Upper lobe of left lung (tissue), 6 donors: ENCODE measurements around the gene CAMP. TPM values are rescaled to one million over a fixed set of nuclear protein-coding genes. Genes with fewer than 3 reads are reported as not detected.

Experiments
- ATAC-seq, 2 donors: fragments of 200-7000 bp; cut with Tn5 transposase; one replicate each; pipeline ENCODE4 v1.9.1; 2022; ENCODE audit warnings: mild to moderate bottlenecking in 2 of 2, moderate library complexity in 2 of 2; ENCODE audit not compliant: low FRiP score in 2 of 2
- DNase-seq, 2 donors: peaks; one replicate each; pipeline ENCODE4 v3.0.0-alpha.2; 2019 to 2020
- H3K27ac ChIP-seq, 4 donors: fragments of 200-600 bp; sonication (generic); one replicate each; pipeline ENCODE4 v1.5.1; 2016 to 2019
- H3K27me3 ChIP-seq, 4 donors: fragments of 200-600 bp; sonication (generic); one replicate each; pipeline ENCODE4 v1.5.1; 2017 to 2019
- H3K36me3 ChIP-seq, 4 donors: fragments of 200-600 bp; sonication (generic); one replicate each; pipeline ENCODE4 v1.5.1; 2016 to 2019
- H3K4me1 ChIP-seq, 4 donors: fragments of 200-600 bp; sonication (generic); one replicate each; pipeline ENCODE4 v1.5.1; 2018 to 2019
- H3K4me3 ChIP-seq, 4 donors: fragments of 200-600 bp; sonication (generic); one replicate each; pipeline ENCODE4 v1.5.1; 2017 to 2019; ENCODE audit warnings: mild to moderate bottlenecking in 2 of 4, moderate library complexity in 1 of 4
- H3K9me3 ChIP-seq, 4 donors: fragments of 200-600 bp; sonication (generic); one replicate each; pipeline ENCODE4 v1.5.1; 2018 to 2019
- CTCF ChIP-seq, 6 experiments: fragments of 450-650 bp in 4 of 6; fragments of 200-600 bp in 2 of 6; sonication (generic) in 2 of 6; IDR thresholded peaks; one replicate each; pipeline ENCODE4 v1.5.1; 2016 to 2019; ENCODE audit warnings: antibody characterized with exemption in 6 of 6
- EP300 ChIP-seq, 4 donors: sonication (generic); formaldehyde crosslinking; IDR thresholded peaks; one replicate each; pipeline ENCODE4 v1.5.1; 2017; ENCODE audit warnings: antibody characterized with exemption in 4 of 4, control low read depth in 2 of 4
- POLR2A ChIP-seq, 4 donors: fragments of 450-650 bp; IDR thresholded peaks; one replicate each; pipeline ENCODE4 v1.5.1; 2016 to 2017; ENCODE audit warnings: antibody characterized with exemption in 4 of 4, mild to moderate bottlenecking in 2 of 4
- POLR2AphosphoS5 ChIP-seq, 2 donors: sonication (generic); formaldehyde crosslinking; IDR thresholded peaks; one replicate each; pipeline ENCODE4 v1.5.1; 2017; ENCODE audit warnings: antibody characterized with exemption in 2 of 2
- WGBS, 2 donors: methylation state at CpG; one replicate each; pipeline ENCODE4 v1.1.5; 2017 to 2018; 5-methylcytosine and 5-hydroxymethylcytosine counted together
- total RNA-seq, 6 donors: library from RNA; depleted of rRNA in 4 of 6; stranded (reverse); fragments of >200 nt in 4 of 6; gene quantifications; one replicate each; pipeline versions ENCODE4 v1.1.0 to v1.2.1, GENCODE V29; 2016 to 2021
- donor health status: DM: no; HTN: no; CAD: no; lungs with moderate emphysema.
- donor health status: DM: no; HTN: yes; CAD: no; lungs with severe emphysema.

CAMP gene
- total RNA-seq, 6 donors from 2014 or later: 1.6 to 15.4 (median 2.7) TPM; not detected in 2

GRCh38 chr3:48225587-48225986, 2.3 kb downstream of the CAMP start:
- Histone ChIP-seq H3K36me3 (no peaks in the 10 kb centered on the region), H3K27ac (no peak overlapping the region), H3K4me1 (peaks cover 0 to 11% (median 7%) of the 10 kb centered on the region in 4 donors), H3K27me3 (no peaks in the 10 kb centered on the region), H3K9me3 (no peaks in the 10 kb centered on the region), H3K4me3 (no peak overlapping the region)
- ATAC-seq (no peak), DNase-seq (no peak)
- WGBS, 2 donors: 90 to 93% methylated on average over 3 of the region's 3 CpGs
- TF ChIP-seq POLR2A (IDR thresholded peaks at IDR 0.05) (no peak), EP300 (IDR thresholded peaks at IDR 0.05) (no peak), POLR2AphosphoS5 (IDR thresholded peaks at IDR 0.05) (no peak), CTCF (IDR thresholded peaks at IDR 0.05) (no peak)

GRCh38 chr3:48226939-48227338, 3.6 kb downstream of the CAMP start:
- no peak for ATAC-seq
- no peak for DNase-seq
- no peaks in the 10 kb centered on the region for H3K36me3 ChIP-seq
- H3K9me3 ChIP-seq: no peaks in the 10 kb centered on the region
- H3K27ac ChIP-seq: no peak overlapping the region
- 28 to 55% methylated on average over 3 of the region's 3 CpGs for WGBS, 2 donors
- H3K4me1 ChIP-seq: peaks cover 0 to 11% (median 7%) of the 10 kb centered on the region in 4 donors
- TF ChIP-seq POLR2A (IDR thresholded peaks at IDR 0.05) (no peak), EP300 (IDR thresholded peaks at IDR 0.05) (no peak), POLR2AphosphoS5 (IDR thresholded peaks at IDR 0.05) (no peak), CTCF (IDR thresholded peaks at IDR 0.05) (no peak)
- H3K27me3 ChIP-seq: no peaks in the 10 kb centered on the region
- no peak overlapping the region for H3K4me3 ChIP-seq

GRCh38 chr3:48232232-48232631, 8.9 kb downstream of the CAMP start:
- Histone ChIP-seq H3K9me3 (no peaks in the 10 kb centered on the region), H3K4me3 (no peak overlapping the region), H3K27ac (no peak overlapping the region), H3K27me3 (no peaks in the 10 kb centered on the region), H3K36me3 (no peaks in the 10 kb centered on the region), H3K4me1 (peaks cover 3 to 11% (median 10%) of the 10 kb centered on the region in 4 donors)
- WGBS, 2 donors: 73 to 75% methylated on average over 4 of the region's 4 CpGs
- no peak for DNase-seq
- no peak for TF ChIP-seq CTCF (IDR thresholded peaks at IDR 0.05)
- no peak for TF ChIP-seq POLR2A (IDR thresholded peaks at IDR 0.05)
- no peak for TF ChIP-seq EP300 (IDR thresholded peaks at IDR 0.05)
- TF ChIP-seq POLR2AphosphoS5 (IDR thresholded peaks at IDR 0.05): no peak
- no peak for ATAC-seq

GRCh38 chr3:48232734-48233133, 9.4 kb downstream of the CAMP start:
- ATAC-seq: peak; percentile 90 to 95
- peak in 1 of 2 donors; percentile 91 for DNase-seq
- Histone ChIP-seq H3K27ac (peak overlapping the region in 1 of 4 donors; percentile 35), H3K27me3 (no peaks in the 10 kb centered on the region), H3K4me3 (peak overlapping the region in 2 of 4 donors; percentile 3 to 20), H3K36me3 (no peaks in the 10 kb centered on the region), H3K9me3 (no peaks in the 10 kb centered on the region), H3K4me1 (peaks cover 3 to 12% (median 11%) of the 10 kb centered on the region in 4 donors)
- WGBS, 2 donors: 19 to 31% methylated on average over 4 to 6 of the region's 6 CpGs
- TF ChIP-seq CTCF (IDR thresholded peaks at IDR 0.05) (peak; percentile 32 to 77 (median 56)), EP300 (IDR thresholded peaks at IDR 0.05) (no peak)

GRCh38 chr3:48233542-48233941, 10.2 kb downstream of the CAMP start:
- H3K4me1 ChIP-seq: peaks cover 3 to 13% (median 11%) of the 10 kb centered on the region in 4 donors
- DNase-seq: no peak
- no peaks in the 10 kb centered on the region for H3K27me3 ChIP-seq
- no peaks in the 10 kb centered on the region for H3K9me3 ChIP-seq
- H3K27ac ChIP-seq: no peak overlapping the region
- WGBS, 2 donors: 66 to 74% methylated on average over 2 of the region's 2 CpGs
- no peak overlapping the region for H3K4me3 ChIP-seq
- ATAC-seq: no peak
- no peak for TF ChIP-seq POLR2AphosphoS5 (IDR thresholded peaks at IDR 0.05)
- no peak for TF ChIP-seq EP300 (IDR thresholded peaks at IDR 0.05)
- TF ChIP-seq CTCF (IDR thresholded peaks at IDR 0.05): no peak
- TF ChIP-seq POLR2A (IDR thresholded peaks at IDR 0.05): no peak
- no peaks in the 10 kb centered on the region for H3K36me3 ChIP-seq
